LoVo (cell line): ENCODE results near the gene ITIH6.
"Not testable (repeated sequence)": the region's sequence is repeated elsewhere in the genome, so short reads cannot be mapped to it uniquely, and the experiment has no call there.

Experiments
- DNase-seq: peaks from one replicate; pipeline ENCODE4 v3.0.0-alpha.2; 2016; ENCODE audit warnings: low spot score

ITIH6 gene

GRCh38 chrX:54808109-54808604 lies 10.1 kb upstream of the ITIH6 start:
- peak; percentile 12 for DNase-seq

DNA sequence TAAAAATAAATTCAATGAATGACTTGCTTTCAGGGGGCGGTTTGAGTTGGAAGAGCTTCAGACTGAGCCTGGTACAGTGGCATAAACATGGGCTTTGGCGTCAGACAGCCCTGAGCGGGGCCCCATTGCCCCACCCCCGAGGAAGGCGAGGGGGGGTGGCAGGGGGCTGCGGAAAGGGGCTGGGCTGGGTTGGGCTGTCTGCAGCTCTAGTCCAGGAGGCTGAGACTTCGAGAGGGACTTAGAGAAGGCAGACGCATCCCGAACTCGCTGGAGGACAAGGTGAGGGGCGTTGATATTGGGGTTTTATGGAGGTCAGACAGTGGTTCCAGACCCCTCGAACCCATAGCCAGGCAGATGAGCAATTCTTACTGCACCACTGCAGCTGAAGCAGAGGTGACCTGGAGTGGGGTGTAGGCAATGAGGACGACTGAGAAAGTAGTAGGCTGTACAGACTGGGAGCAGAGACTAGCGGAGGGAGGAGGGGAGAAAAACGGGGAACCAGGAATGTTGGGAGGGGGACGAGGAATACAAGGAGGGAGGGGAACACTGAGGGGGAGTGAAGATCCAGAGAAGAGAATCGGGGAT lies 9.6 kb upstream of the ITIH6 start, which contains the start of gene MAGED2:
MAGED2 (plus strand) TSS at position 222 of the 585 bp plus-strand sequence. CDS start 1,587 bp downstream, outside the sequence.
- no peak for DNase-seq

DNA sequence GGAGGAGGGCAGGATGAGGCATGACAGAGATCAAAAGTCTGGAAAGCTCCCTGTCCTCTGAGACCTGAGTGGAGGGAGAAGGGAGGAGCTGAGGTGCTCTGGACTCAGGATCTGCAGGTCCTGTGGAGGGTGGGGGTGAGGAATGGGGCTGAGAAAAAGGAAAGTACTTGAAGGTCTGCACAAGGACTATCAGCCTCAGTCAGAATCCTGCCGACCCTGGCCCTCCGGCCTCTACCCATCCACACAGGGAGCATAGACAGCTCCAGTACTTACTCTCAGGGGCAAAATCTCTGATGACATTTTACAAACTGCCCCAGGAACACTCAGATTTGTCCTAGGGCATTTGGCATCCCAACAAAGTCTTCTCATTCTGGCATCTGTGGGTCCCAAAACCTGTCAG lies 991 bp upstream of the ITIH6 start:
- DNase-seq = no peak

DNA sequence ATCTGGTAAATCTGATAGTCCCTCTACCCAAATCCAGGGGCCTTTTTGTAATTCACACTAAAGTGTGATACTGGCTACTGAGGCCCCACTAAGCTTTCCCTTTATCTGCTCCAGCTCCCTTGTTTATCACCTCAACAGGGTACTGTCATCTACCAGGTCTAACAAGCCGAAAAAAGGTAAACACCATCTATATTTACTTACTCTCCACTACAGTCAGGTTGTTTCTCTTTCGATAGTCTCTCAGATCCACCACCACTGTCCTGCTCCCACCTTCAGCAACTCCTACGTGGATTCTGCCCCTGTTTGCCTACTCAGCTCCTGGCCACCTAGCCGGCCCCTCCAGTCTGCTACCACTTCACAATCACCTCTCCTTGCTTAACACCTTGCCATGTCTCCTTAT lies 3.3 kb downstream of the ITIH6 start:
- no peak for DNase-seq

- no peak for DNase-seq
Observed at GRCh38 chrX:54794028-54794427, 4.0 kb downstream of the ITIH6 start.

GRCh38 chrX:54789405-54789804 lies 8.7 kb downstream of the ITIH6 start:
- not testable (repeated sequence) for DNase-seq

DNA sequence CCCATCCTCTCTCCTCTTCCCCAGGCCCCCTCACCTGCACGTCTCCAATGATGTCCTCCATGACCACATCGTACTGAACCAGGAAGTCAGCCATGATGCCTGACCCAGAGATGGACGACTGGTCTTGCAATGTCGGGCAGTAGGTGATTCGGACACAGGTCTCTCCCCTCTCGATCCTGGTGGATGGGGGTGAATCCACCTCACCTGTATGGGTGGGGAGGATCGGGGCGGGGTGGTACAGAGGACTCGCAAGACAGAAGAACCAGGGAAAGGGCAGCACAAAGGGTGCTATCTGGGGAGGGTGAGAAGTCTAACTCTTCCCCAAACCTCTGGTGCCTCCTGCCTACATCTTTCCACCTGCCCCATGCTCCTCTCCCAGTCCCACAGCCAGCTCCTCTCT lies 9.6 kb downstream of the ITIH6 start:
- no peak for DNase-seq

GRCh38 chrX:54786967-54787366 lies 11.1 kb downstream of the ITIH6 start:
- peak; percentile 2 for DNase-seq

DNA sequence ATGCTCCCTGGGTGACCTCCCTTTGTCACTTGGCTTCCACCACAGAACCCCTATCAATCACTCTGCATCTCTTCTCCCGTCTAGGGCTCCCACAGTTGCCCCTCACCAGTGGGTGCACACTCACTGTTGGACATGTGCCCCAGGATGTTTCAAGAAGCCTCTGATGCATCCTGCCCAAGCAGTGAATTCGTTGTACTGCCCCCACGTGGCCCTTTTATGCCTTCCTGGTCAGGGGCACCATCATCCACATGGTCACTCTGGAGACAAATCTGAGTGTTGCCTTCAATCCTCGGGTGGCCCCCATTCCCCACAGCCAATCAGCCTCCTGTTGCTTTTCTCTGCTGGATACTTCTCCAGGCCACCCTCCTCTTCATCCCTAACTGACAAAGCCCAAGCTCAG lies 12.2 kb downstream of the ITIH6 start:
- no peak for DNase-seq

- no peak for DNase-seq
Observed at GRCh38 chrX:54776987-54777672, 20.9 kb downstream of the ITIH6 start.

DNA sequence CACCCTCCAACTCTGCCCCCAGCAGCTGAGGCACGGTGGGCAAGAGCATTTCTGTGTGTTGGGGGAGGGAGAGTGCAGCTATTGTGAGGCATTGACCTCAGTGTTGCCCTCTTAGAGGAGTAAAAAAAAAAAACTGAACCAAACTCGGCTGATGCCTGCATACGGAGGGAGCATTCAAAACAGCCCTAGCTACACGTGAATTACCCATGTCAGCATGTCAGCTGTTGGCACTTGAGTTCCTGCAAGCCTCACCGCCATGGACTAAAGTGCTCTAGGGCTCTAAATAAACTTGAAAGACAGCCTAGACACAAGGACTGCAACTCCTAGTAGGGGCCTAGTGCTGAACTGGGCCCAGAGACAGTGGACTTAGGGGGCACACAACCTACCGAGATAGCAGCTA lies 22.0 kb downstream of the ITIH6 start:
- DNase-seq = no peak

DNA sequence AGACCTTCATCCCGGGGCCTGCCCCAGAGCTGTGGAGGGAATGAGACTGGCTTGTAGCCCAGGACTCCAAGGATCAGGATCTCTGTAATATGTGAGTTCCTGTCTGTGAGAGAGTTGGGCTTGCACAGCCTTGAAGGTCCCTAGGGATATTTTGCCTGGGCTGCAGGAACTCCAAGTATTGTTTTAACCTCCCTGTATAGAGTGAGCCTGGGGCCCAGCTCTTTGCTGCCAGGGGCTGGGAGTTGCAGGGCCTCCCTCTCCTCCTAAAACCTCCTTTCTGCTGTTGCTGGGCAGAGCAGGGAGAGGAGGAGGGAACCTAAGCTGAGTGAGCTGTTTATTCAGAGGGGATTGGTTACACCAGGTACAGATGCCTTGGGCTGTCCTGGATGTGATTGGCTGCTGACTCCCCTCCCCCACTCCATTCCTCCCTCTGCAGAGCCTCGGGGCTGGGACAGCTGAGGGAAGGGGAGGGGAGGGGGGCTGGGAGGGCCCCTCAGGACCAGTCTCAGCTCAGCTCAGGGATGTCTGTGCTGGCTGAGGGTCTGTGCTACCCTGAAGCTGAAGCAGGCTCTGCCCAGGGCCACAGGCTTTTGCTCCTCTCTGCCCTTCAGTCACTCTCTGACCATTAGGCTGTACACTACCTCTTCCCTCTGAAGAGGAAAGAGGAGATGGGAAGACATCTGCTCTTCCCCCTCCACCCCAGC lies 23.5 kb downstream of the ITIH6 start:
- not testable (repeated sequence) for DNase-seq

DNA sequence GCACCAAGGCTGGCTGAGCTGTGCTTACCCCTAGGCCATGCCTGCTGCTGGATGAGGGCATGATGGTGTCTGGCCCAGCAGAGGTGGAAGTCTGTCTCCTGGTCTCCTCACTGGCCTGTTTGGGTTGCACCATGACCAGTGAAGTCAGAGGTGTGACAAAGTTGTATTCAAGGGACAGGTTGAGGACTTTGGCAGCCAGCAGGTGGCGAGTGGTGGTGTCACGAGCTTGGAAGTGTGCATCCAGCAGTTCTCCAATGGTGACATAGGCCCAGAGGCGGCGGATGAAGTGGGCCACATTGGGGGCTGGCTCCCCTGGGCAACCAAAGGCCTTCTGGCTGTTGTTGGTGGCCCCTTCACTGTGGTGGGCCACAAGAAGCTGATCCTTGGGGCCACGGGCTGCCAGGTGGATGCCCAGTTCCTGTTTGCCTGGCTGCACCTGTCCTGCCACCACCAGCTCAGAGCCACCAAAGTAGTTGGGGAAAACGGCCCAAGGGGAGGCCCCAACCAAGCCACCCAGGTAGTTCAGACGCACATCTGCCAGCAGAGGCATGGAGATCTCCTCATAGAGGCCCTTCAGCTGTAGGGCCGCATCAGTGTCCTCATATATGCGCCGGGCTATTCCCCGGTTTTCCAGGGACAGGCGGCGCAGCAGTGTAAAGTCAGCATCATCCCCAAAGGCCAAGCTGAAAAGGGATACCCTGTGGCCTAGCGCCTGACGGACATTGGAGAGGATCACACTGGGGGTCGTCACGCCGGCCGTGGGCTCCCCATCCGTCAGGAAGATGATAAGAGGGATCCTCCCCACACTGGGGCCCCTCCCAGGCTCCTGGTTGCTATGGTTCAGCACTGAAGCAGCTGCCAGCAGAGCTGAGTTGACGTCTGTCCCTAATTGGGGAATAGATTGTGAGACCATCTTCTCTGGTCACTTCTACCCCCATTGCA lies 39.7 kb downstream of the ITIH6 start:
- DNase-seq = no peak

- no peak for DNase-seq
Observed at GRCh38 chrX:54754854-54755253, 43.2 kb downstream of the ITIH6 start.

- no peak for DNase-seq
Observed at GRCh38 chrX:54748626-54749025, 49.4 kb downstream of the ITIH6 start.

DNA sequence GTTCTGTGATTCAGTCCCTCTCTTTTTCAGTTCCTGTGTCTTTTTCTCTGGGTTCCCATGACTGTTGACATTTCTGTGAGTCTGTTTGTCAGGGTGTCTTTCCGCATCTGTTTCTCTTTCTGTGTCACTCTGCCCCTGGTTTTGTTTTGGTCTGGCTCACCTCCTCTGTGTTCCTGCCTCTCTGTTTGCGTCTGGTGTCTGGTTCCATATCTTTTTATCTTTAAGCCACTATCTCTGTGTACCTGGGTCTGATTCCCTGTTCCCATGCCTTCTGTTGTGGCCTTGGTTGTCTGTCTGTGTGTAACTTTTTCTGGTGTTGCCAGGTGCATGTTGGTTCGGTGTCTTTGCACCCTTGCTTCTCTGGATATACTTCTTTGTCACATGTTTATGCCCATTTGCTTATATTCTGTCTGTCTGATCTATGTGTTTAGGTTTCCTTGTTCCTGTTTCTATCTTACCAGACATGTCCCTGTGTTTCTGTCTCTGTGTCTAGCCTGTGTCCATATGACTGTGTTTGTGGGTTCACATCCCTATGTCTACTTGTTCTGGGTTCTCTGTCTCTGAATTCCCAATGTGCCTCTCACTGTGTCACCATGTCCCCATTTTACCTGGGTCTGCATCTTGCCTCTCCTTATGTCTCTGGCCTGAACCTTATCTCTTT lies 50.2 kb downstream of the ITIH6 start:
- DNase-seq = no peak

DNA sequence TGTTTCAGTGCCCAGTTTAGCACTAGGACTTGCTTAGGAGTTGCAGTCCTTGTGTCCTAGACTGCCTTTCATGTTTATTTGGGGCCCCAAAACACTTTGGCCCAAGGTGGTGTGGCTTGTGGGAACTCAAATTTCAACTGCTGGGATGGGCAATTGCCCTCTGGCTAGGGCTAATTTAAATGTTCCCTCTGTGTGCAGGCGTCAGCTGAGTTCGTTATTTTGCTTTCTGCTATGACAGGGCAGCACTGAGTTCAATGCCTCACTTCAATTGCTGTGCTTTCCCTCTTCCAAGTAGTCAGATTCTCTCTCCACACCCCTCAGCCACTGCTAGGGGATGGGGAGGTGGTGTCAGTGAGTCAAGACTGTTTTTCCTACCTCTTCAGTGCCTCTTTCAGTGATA lies 51.1 kb downstream of the ITIH6 start:
- DNase-seq = no peak

DNA sequence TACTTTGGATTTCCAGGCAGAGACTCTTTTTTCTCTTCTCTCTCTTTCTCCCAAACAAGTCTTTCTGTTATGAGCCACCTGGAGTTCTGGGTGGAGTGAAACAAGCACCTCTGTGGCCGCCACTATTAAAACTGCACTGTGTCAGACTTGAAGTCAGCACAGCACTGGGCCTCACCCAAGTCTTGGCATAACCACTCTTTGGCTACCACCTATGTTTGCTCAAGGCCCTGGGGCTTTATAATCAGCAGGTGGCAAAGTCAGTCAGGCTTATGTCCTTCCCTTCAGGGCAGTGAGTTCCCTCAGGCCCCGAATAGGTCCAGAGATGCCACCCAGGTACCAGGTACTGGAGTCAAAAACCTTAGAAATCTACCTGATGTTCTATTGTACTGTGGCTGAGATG lies 52.4 kb downstream of the ITIH6 start:
- no peak for DNase-seq

- not testable (repeated sequence) for DNase-seq
Observed at GRCh38 chrX:54738567-54738966, 59.5 kb downstream of the ITIH6 start.

- DNase-seq = not testable (repeated sequence)
Observed at GRCh38 chrX:54736298-54736942, 61.6 kb downstream of the ITIH6 start.

DNA sequence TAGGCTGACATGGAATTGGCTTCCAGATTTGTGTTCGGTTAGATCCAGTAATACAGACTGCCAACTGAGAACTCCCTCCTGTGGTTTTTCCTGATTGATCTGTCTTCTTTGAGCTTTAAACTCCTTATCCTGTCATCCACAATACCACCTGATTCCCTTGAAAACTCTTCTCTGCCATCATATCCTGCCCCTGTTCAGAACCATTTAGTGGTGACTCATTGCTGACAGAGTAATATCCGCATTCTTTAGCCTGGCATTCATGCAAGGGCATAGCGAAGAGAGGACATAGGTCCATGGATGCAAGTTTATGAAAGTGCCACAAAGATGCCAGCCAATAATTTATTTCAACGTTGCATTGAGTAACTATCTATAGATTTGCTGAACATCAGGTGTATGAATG lies 76.6 kb downstream of the ITIH6 start:
- DNase-seq = peak; percentile 9
